HG02763 (cell line): ENCODE measurements around the gene PDLIM3.
"Not testable (repeated sequence)": the region's sequence is repeated elsewhere in the genome, so short reads cannot be mapped to it uniquely, and the experiment has no call there.

ENCODE experiments used
- ATAC-seq: cut with Tn5 transposase; IDR thresholded peaks from one replicate; pipeline ENCODE4 v1.9.1; 2021; ENCODE audit warnings: mild to moderate bottlenecking, moderate library complexity; ENCODE audit not compliant: unreplicated experiment

The PDLIM3 gene, protein sequence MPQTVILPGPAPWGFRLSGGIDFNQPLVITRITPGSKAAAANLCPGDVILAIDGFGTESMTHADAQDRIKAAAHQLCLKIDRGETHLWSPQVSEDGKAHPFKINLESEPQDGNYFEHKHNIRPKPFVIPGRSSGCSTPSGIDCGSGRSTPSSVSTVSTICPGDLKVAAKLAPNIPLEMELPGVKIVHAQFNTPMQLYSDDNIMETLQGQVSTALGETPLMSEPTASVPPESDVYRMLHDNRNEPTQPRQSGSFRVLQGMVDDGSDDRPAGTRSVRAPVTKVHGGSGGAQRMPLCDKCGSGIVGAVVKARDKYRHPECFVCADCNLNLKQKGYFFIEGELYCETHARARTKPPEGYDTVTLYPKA

DNA sequence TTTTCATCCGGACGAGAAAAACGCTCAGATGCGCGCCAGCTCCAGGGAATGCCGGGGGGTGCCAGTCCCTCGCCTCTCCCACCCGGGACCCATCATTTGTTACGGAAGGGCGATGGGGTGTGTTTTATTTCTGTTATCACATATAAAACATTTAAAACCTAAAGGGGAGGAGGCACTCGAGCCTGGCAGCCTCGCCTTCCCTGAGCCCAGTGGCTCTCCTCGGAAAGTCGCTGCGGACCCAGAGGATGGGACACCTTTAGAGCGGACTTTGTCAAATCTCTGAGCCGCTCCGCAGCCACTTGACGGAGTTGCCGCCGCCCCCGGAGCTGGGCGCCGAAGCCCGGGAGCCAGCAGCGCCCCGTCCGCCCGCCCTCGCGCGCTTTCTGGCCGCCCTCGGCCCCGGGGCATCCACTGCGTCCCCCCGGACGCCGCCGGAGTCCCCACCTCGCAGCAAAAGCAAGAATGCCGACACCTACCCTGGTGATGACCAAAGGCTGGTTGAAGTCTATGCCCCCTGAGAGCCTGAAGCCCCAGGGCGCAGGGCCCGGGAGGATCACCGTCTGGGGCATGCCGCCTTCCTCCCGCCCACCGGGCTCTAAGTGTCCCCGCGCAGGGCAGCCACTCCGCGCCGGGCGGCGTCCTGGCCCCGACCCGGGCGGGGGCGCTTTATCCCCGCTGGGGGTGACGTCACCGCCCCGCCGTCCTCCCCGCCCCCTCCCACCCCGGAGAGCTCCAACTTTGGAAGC lies at the start of gene PDLIM3:
Gene PDLIM3, minus strand, starts transcription at position 642 of the 746 bp plus-strand sequence. Its CDS starts 73 bp downstream, at position 569.
- ATAC-seq, result no peak

DNA sequence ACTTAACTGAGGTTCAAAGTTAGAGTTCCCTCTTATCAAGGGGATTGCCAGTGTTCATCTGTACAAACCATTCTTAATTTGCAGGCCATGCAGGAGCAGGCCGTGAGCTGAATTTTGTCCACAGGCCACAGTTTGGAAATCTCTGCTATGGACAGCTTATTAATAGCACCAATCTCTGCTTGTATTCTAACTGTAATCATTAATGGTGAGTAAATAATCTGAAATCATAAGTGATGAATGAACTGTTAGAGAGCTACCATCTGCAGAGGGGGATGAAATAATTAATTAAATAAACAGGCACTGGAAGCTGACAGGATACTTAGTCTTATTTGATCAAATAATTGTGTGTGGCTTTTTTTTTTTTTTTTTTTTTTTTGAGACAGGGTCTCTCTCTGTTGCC lies 48.5 kb upstream of the PDLIM3 start:
- no peak for ATAC-seq

DNA sequence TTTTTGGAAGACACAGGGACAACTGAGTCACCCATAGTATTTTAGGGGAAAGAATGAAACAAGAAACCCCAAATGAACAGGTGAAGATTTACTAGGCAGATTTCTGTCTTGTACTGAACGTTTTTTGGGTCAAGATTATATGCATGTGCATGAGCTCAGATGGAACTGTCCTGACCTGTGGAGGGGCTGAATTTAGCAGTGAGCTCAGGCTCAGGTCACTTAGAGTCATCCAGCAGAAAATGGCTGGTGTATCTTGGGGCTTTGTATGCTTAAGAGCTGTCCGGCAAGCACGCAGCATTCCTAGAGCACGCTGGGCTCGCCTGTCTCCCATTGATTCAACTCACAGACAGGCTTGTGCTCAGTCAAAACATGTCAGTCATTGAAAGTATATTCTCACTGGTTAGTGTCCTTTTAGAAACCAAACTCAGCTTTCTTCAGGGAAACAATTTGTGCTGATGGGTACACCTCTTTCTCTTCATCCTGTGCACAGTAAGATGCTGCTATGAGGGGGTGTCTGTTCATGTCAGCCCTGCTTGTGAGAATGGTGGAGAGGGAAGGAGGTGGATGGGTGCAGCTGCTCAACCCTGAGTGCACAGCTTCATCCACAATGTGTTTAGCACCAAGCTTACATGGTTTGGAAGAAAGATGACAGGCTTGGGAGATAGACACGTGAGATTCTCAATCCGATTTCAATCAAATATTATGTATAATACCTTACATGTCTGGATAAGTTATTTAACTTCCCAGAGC lies 47.5 kb upstream of the PDLIM3 start:
- no peak for ATAC-seq

DNA sequence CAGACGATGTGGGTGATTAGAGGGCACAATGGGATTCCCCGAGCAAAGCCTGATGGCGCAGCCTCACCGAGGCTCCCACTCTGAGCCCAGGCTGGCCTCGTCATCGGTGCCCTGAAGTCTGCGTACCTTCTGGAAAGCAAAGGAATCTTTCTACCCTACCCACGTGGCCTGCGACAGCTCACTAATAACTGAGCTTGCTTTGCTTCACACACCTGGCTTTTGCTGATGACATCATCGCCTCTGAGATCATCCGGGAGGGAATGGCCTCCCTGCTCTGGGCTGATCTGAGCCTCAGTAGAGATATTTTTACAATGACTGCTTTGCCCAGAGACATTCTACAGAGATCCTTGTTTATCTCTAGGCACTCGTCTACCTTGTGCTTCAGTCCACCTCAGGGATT lies 45.4 kb upstream of the PDLIM3 start:
- no peak for ATAC-seq

DNA sequence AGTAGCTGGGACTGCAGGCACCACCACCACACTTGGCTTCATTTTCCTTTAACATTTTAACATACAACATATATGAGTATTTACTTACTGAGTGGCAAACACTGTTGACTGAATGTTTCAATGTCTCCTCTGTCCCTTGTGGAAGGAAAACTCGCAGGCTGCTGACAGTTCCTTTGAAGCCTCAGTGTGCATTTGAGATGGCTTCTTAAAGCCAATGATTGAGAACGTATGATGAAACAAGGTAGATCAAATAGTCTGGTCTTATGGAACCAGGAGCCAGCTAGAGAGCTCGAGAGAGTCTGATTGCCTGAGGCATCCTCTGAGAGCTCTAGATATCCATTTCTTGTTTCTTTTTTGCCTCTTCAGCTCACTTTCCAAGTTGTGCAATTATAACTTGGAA lies 43.0 kb upstream of the PDLIM3 start:
- ATAC-seq, result no peak

DNA sequence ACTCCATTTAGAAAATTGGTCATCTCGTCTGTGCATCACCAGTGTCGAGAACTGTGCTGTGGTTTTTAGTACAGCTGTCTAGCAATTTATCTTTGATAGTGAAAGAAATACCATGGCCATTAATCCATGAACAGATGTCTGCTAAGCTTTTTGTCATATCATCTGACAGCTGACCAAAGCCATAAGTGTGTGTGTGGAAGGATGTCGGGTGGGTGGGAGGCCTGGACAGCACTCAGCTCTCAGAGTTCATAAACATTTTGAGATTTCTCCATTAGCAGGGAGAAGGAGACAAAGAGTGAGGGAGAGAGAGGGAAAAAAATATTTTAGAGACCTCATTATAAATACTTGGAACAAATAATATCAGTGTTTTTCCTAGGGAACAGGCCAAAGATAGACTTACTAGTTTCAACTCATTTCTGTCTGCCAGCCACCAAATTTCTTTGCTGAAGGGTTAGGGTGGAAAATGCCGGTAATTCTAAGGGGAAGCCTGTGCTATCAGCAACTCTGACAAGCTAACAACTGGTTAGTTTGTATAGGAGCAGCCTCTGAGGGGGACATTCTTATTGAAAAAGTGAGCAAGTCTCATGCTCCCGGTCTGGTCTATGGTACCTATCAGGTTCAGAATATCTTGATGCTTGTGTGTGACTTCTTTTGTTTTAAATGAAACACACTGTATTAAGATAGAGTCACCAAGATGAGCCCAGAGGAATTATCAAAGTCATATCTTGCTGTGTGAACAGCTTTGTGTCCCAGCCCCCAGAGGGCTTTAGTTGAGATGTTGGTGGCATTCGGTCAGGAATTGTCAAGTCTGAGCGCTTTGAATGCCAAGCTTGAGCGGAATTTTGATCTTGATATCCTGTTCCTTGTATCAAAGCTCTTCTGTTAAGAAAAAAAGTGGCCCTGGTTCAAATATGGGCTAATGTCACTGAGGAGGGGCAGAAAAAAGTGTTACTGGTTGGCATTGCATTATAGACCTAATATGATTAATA lies 41.9 kb upstream of the PDLIM3 start:
- no peak for ATAC-seq

DNA sequence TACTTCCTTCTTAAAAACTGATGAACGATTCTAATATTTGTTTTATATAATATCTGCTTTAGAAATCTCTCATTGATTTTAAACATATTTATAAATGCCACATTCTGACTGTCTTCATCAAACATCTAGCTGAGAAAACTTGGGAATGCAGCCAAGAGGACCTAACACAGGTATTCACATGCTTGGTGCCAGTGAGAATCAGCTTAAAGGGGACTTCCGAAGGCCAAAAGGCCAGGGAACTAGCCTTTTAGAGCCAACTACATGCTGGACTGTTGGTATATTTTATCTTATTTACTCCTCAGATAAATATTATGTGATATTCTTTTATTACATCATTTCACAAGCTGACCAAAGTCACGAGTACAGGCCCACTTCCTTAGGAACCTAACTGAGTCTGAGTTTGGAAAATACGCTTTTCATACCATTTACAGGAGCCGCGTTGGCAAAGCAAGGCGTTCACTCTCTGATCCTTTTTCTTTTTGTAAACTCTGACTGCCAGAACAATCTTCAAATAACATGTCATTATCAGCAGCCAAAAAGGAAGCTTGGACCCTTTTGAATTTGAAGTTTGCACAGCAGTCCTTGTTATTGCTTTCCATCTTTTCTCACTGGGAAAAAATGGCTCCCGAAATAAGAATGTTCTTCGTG lies 41.1 kb upstream of the PDLIM3 start:
- no peak for ATAC-seq

DNA sequence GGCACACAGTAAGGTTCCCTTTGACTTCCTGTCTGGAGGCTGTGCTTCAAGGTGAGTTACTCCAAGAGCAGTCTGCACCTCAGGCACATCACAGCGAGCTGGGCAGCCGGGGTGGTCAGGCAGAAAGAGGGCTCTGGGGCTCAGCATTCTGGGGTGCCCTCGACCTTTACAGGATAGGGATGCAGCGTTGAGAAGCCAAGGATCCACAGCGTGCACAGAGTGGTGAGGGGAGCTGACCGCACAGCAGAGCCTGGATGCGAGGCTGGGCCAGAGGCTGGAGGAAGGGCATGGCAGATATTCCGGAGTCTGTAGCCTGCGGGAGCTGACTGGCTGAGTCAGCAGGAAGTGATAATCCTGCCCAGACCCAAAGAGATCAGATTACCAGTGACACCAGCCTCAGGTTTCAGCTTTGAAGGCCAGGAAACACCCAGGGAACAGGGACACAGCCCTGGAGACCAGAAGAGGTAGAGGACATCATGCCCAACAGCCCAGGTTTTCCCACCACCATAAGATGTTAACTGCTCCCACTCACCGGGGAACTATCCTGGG lies 38.4 kb upstream of the PDLIM3 start:
- no peak for ATAC-seq

DNA sequence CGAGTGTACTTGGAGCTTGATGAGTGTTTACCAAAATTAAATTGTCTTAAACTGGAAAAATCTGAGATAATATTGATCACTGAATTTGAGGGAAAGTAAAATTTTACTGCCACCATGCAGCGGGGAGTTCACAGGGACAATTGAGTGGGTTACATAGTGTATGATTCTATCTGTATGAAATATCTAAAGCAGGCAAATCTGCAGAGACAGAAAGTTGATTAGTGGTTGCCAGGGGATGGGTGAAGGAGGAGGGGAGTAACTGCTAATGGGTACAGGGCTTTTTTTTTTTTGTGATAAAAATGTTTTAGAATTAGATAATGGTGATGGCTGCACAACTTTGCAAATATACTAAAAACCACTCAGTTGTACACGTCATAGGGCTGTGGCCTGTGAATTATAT lies 35.4 kb upstream of the PDLIM3 start:
- ATAC-seq, result no peak

DNA sequence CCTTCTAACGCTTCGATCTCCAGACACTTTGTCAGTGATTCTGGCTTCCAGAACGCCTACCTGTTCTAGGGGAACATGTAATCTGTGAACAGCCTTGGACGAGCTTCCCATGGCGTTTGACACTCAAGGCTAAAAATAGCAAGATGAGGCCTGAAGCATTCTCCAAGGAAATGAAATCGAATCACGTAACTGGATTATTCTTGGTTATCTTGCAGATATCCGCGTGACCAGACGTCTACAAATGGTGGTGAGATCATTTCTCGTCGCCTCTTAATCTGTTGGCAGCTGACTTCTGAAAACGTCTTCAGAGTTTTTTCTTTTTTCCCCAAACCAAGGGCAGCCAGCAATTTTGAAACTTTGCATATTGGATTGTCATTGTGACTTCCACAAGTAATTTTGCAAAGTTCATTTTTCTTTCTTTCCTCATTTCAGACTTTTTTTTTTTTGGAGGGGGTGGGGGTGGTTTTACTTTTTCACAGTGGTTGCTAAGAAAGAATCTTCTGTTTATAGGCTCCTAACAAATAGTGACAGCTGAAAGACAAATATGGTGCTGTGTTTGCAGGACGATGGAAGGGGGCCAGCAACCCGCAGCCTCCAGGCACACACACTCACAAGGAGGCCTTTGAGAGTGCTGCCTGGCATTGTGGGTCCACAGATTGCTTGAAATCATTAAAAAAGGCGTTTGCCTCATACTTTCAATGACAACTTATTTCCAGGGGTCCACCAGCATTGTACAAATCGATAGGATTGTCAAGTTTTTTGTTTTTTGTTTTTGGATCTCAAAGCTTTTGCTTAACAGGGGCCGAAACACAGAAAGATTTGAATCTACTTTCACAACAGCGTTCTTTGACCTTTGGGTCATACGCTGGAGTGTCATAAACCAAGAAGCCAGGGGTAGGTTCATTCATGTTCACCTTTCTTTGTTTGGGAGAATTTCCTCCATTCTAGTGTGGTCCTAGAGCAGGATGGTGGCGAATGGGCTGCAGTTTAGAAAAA lies 32.4 kb upstream of the PDLIM3 start:
- no peak for ATAC-seq

DNA sequence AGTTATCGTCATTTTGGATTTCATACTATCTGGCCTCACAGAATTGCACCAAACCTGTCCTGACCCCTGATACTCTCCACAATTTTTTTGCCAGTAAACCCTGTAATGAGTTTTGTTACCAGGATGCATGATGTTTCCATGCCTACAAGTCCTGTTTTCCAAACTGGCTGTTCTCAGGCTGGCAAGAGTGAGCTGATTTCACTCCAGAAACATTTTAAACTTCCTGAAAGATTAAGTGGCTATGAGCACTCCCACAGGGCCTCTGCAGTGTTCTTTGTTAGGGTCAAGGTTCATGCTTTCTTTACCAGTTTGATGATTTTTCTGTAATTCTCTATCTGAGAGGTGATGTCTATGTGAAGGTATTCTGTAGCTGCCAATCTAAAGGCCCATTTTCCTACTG lies 31.7 kb upstream of the PDLIM3 start:
- no peak for ATAC-seq

DNA sequence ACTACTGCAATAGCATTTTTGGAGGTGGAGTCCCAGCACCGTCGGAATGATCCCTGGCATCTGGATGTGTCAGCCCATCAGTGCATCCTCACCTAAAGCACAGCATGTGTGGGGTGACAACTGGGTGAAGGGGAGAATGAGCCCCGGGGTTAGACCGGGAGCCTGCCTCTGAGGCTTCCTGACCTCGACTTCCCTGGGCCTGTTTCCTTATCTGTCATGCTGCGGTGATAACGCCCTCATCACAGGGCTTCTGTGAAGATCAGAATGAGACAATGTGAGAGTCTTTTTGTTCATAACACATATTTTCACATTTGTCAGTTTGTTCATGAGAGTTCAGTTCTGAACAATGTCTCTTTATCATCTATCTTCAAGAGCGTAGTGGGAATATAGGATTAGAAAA lies 31.1 kb upstream of the PDLIM3 start:
- ATAC-seq, result no peak

DNA sequence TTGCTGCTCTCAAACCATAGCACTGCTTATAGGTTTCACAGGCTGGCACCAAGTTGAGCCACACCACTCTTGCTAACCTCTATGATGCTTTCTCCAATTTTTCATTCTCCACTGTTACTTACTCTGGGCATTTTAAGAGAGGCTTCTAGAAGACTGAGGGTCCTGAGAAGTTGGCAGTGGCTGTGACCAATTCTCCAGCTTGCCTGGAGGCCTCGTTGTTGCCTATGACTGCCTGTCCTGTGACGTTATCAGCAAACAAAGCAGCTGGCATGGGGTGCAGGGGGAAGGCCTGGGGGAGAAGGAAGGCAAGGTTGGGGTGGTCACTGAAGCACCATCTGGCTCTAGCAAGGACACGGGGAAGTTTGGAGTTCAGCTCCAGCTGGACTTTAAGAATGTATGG lies 30.4 kb upstream of the PDLIM3 start:
- no peak for ATAC-seq

DNA sequence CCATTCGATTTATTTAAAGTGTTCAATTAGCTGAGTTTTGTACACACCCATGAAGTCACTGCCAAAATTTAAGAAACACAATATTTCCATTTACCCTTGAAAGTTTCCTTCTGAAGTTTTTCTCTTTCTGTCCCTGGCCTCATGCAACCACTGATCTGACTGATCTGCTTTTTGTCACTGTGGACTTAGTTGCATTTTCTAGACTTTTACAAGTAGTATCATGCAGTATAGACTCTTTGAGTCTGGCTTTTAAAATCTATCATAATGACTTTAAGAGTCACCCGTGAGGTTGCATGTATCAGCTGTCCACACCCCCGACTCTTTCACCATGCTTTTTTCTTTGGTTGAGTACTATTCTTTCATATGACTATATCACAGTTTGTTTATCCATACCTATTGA lies 29.0 kb upstream of the PDLIM3 start:
- no peak for ATAC-seq

DNA sequence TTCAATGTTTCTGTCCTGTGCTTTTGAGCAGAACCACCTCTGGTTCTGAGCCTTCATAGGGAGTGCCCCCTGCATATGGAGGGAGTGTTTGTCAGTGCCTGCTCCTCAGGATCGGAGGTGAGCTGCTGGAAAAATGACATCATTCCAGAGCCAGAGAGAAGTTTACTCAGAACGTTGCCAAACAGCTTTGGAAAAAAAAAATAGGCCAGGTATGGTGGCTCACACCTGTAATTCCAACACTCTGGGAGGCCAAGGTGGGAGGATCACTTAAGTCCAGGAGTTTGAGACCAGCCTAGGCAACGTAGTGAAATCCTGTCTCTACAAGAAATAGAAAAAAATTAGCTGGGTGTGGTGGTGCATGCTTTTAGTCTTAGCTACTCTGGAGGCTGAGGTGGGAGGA lies 27.2 kb upstream of the PDLIM3 start:
- ATAC-seq, result no peak

DNA sequence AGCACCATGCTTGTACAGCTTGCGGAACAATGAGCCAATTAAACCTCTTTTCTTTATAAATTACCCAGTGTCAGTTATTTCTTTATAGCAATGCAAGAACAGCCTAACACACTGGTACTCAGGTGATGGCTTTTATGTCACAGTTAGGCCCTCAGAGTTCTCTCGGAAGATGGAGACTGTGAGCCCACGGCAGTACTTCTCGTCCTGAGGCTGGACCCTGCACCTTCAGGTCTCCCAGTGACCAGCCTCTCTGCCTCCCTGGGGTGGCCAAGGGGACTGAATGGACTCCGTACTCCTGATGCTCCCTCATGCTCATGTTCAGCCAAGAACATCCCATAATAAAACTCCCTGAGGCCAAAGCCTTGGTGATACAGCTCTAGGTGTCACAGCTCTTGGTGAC lies 25.0 kb upstream of the PDLIM3 start:
- no peak for ATAC-seq

DNA sequence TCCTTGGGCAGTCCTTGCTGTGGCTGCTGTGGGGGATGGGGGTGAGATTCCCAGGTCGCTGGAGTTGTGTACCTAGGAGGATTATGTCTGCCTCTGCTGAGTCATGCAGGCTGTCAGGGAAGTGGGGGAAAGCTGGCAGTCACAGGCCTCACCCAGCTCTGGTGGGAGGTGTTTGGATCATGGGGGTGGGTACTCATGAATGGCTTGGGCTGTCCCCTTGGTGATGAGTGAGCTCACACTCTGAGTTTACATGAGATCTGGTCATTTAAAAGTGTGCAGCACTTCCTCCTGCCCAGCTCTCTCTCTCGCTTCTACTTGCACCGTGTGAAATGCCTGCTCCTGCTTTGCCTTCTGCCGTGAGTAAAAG lies 24.6 kb upstream of the PDLIM3 start:
- no peak for ATAC-seq

DNA sequence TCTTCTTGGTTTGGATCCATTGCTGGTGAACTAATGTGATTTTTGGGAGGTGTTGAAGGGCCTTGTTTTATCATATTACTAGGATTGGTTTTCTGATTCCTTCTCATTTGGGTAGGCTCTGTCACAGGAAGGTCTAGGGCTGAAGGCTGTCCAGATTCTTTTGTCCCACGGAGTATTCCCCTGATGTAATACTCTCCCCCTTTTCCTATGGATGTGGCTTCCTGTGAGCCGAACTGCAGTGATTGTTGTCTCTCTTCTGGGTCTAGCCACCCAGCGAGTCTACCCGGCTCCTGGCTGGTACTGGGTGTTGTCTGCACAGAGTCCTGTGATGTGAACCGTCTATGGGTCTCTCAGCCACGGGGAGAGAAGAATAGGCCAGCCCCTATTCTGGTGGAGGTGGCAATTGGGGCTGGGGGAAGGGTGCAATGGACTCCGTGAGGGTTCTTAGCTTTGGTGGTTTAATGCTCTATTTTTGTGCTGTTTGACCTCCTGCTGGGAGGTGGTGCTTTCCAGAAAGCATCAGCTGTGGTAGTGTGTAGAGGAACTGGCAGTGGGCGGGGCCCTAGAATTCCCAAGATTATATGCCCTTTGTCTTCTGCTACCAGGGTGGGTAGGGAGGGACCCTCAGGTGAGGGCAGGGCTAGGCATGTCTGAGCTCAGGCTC lies 24.1 kb upstream of the PDLIM3 start:
- not testable (repeated sequence) for ATAC-seq
